NOMO-1 (cell line): ENCODE results near the gene RTL1.

ENCODE experiments used
- DNase-seq, 2 experiments: peaks; one replicate each; lab custom pipeline; 2025; ENCODE audit not compliant: unreplicated experiment in 2 of 2; lab: John Stamatoyannopoulos, UW

Gene RTL1

GRCh38 chr14:100903672-100904185 lies at the start of gene RTL1:
TSS of gene RTL1 (minus strand) at chr14:100903722. CDS start at chr14:100884788, 18,934 bp downstream.
- no peak for DNase-seq

- no peak for DNase-seq
These were observed 46.5 kb upstream of the RTL1 start for GRCh38 chr14:100950024-100950423.

GRCh38 chr14:100944052-100944451 lies 40.5 kb upstream of the RTL1 start:
- DNase-seq = no peak

DNA sequence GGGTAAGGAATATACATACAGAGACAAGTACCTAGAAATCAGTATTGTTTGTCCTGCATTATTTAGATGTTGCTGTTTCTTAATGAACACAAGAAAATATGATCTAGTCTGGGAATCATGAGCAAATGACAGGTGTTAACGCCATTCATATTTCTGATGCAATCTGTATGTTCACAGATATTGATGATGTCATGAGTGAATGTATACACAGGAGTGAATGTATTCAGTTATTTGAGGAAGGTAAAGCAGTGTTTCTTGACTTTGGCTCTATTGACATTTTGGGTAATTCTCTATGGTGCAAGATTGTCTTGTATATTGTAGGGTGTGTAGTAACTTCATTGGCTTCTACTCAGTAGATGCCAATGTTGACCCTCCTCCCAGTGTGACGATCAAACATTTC lies 26.7 kb upstream of the RTL1 start:
- DNase-seq = no peak

DNA sequence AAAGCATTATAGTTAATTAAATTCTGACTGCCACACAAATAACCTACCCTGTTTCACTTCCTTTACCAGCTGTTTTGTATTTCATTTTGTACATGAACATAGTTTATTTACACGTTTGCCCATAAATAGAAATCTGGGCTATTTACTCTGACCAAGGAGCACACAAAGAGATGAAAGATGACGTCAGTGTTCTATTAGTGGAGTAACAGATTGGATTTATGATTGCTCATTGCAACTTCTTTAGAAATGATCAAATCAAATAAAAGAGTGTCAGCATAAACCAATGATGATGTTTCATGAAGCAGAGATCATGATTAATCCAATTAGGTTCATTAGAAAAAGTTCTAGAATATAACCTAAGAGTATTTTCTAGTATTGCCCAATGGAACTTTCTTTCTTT lies 12.0 kb upstream of the RTL1 start:
- DNase-seq = no peak

DNA sequence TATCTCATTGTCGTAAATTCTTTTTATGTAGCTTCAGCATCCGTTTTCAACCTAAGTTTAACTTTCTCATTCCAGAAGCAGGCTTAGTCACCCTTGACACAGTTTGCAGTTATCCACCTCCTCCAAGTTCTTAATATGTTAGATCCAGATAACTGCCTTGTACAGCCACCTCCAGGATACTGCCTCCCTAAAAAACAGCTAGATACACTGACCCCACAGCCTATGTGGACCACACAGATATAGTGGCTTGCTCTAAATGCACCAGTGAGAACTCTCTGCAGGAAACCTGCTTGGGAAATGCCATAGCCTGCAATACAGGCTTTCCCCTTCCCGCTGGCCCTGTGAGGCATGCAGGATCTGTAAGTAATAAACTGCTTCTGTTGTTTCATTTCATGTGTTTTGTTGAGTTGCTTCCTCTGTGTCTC lies 11.1 kb upstream of the RTL1 start:
- no peak for DNase-seq

DNA sequence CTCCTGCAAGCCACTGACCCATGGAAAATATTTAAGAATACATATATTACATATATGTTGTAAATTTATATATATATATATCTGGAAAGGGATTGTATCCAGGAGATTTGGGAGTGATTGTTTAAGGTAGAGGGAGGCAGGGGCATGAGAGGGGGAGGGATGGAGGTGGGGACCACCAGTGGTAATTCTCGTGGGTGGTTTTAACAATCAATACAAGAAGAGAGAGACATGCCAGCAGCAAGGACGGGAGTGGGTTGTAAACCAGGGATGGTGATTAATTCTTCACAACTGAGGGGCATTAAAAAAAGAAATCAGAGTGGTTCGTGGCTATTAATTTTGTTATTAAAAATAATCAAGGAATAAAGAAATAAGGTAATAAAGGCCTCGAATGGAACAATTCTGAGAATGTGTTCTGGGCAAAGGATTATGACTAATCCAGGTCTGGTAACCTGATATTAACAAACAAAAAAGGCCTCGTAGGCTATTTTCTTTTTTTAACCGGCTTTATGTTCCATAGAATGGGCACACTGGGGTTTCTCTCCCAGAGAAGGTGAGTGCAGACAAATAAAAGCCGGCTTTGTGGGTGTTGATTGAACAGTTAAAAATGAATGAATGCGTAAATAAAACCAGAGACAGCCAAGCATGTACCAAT lies 8.3 kb upstream of the RTL1 start:
- DNase-seq = no peak

GRCh38 chr14:100910888-100911664 lies 7.6 kb upstream of the RTL1 start:
- no peak for DNase-seq

DNA sequence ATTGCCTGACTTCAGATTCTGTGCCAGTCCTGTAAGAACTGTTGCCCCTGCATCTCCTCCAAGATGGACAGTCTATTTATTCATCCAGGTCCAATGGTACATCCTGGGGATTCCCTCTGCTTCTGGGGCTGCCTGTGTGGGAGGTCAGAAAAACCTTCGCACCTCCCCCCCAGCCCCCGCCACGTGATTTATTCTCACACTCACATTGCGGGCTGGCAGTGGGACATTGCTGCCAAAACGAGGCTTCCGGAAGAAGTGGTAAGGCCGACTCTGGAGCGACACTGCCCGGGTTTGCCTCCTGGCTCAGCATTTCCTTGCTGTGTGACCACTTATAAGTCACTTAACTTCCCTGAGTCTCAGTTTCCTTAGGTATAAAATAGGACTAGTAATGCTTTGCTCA lies 5.9 kb upstream of the RTL1 start:
- DNase-seq = no peak

DNA sequence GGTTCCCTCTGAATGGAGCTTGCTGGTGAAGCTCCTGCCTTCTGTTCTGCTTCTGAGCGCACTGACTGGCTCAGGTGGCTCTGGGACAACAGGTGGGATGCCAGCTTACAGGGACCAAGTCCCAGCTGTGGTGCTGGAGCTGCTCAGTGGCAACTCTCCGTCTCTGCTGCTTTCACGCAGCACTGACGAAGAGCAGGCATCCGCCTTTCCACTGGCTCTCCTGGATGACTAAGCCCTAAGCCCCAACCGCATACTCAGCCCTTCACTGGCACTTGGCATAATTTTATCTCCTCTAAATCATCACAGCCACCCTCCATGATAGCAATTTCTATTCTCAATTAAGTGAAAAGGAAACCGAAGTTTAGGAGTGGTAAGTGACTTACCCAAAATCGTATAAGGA lies 3.7 kb upstream of the RTL1 start:
- no peak for DNase-seq

GRCh38 chr14:100906420-100906819 lies 2.9 kb upstream of the RTL1 start:
- no peak for DNase-seq

DNA sequence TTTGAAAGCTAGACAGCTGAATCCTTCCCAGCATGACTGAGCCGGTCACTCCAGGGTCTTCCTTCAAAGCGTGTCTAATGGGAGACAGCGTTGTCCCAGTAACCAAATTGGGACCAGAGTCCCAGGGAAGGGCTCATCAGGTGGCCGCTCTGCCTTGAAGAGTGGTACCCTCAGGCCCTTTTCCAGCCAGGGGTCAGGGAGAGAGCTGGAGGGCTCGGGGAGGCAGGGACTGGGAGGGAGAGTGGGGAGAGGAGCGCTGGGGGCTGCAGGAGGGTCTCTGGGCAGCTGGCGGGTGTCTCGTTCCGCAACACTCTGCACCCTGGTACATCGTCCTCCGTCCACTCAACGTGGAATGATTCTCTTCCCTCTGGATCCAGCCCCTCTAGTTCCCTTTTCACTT lies 1.6 kb upstream of the RTL1 start:
- no peak for DNase-seq

DNA sequence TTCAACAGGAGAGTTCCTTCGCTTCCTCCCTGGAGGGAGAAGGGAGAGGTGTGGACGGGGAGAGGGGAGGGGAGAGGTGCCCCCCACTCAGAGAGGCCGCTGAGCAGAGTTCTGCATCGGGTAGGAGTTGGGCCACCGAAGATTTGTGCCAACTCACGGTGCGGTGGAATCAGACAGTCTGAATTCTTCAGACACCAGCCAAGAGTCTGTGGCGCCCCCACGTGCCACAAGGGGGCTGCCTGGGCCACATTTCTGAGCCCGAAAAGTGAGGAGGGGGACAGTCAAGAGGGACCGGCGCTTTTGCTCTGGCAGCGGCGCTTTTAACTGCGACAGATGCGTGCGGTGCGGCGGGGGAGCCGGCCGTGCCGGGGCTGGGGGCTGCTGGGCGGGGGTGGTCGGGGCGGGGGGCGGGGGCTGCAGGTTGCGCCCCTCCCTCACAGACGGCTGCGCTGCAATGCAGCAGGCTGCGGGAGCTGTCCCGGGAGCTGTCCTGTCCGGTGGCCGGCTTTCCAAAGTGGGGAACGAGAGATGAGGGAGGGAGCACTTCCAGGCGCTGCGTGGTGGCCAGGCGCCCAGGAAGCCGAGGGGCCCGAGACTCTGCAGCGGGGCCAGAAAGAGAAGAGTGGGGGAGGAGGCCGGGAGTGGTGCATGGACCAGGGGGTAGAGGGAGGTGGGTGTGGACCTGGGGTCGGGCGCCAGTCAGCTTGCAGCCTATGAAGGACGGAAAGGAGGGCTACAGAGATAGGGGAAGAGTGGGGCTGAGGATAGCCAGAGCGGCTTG lies 975 bp upstream of the RTL1 start:
- no peak for DNase-seq

DNA sequence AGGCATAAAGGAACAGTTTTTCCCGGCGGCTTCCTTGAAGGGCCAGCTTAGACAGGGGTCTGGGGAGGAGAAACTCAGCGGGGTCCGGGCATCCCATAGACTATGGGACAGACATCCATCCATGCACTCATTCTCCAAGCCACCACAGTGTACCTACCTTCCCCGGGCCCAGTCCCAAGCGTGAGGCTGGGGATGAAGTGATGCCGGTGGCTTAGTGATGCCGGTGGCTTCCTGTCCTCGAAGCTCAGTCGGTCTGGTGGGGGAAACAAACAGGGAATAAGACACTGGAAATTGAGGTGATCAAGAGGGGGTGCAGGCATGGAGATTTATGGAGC lies 421 bp downstream of the RTL1 start:
- no peak for DNase-seq

DNA sequence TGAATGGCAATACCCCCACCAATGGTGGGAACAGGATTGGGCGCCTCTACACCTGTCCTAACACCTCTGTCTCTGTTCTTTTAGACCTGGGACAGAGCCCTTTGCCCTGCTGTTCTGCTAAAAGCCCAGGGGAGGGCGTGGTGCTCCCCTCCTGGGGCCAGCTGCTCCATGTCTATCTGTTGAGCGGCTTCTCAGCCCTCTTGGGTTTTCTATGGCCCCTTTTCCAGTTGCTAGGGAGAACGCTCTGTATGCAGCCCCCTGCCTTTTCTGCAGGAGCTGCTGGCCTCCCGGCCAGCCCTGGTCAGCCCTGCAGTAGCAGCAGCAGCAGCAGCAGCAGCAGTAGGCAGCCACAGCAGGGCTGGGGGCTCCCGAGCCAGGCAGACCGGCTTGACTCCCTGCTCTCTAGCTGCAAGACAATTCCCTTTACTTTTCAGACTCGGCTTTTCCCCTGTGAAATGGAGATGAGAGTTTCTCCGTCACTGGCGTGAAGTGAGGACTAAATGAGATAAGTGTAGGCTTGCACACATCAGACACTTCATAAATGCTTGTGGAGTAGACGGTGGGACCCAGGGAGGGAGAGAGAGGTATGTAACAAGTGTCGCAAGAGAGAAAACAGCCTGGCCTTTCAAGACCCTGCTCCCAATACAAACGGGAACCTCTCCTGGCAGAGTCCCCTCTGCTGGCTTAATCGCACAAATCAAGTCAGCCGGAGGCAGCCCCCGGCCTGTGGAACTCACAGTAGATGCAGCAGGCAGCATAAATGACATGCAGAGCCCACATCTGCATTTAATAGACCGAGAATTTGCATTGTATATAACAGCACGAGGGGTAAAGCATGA lies 1.0 kb downstream of the RTL1 start:
- DNase-seq = no peak

GRCh38 chr14:100901391-100902183 lies 1.9 kb downstream of the RTL1 start:
- DNase-seq = no peak

DNA sequence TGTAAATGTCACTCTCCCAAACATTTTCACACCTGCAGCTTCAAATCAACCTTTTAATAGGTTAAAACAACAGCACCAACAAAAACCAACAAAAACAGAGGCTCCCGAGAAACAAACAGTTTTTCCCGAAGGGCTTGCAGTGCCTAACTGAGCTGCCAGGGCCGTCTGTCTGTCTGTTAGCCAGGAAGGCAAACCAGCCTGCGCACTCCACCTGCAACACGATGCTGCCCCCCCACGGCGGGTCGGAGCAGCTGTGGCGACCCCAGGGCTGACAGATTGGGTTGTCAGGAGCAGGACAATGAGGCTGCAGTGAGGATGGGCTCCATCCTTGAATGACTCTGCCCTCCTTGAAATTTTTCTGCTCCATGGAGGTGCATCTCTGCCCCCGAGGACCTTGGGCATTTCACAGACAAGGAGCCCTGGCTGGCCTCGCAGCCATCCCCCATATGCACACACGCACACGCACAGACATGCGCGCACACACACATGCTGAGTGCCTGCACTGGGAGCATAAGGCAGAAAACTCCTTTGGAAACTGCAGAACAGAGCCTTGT lies 2.6 kb downstream of the RTL1 start:
- peak in 1 of 2 experiments; percentile 10 for DNase-seq

DNA sequence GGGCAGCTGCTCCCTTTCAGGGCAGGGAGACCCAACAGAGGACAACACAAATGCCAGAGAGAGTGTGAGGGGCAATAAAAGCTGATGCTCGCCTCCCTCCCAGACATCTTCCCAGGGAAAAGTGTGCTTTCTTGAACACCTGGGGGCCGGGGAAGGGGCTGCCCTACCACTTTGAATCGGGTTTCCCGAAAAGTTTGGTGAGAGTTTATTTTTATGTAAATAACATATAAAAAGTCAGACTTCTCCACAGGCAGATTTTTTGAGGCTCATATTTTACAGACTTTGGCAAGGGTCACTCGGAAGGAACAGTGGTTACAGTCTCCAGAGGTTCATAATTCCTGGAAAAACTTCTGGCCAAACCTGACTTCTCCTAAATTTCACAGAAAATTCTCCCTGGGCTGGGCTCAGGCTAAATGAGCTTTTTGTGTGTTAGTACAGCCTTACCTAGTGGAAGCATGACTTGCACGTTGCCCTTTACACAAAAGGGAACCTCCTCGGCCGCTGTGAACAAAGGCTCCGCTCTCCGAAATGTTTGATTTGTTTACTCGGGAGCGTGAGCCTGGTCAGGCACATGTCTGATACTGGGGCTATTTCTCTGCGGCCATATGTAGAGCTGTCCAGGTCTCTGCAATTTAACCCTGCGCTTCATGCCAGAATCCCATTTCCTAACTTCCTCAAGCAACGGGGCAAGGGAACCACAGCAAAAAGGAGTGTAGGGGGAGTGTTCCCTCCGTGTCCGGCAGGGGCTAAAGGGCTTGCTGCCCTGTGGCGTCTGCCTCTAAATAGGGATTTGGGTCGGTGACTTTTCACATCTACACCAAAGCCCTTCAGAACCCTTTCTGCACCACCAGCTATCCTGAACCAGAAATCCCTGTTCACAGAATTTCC lies 3.4 kb downstream of the RTL1 start:
- DNase-seq = peak in 1 of 2 experiments; percentile 43
